GM19025 (cell line): Measurements from ENCODE around the gene C20orf204.
A peak's percentile ranks its signal among the peaks of the same experiment; 100 is the strongest.

Experiments used
- ATAC-seq: cut with Tn5 transposase; IDR thresholded peaks from one replicate; pipeline ENCODE4 v1.9.1; 2021; ENCODE audit warnings: mild to moderate bottlenecking, low read depth, moderate library complexity; ENCODE audit not compliant: unreplicated experiment

C20orf204 gene

GRCh38 chr20:64069209-64069613 is 33.2 kb downstream of the C20orf204 start:
- no peak for ATAC-seq

- no peak for ATAC-seq
These were observed 33.7 kb downstream of the C20orf204 start for GRCh38 chr20:64069614-64070243.

- ATAC-seq: no peak
These were observed 34.4 kb downstream of the C20orf204 start for GRCh38 chr20:64070244-64070993.

GRCh38 chr20:64071341-64072332 is 35.7 kb downstream of the C20orf204 start:
- ATAC-seq: no peak

GRCh38 chr20:64072498-64073063 is 36.6 kb downstream of the C20orf204 start:
- ATAC-seq: no peak

GRCh38 chr20:64073476-64074183 is 37.6 kb downstream of the C20orf204 start:
- ATAC-seq: no peak

- ATAC-seq: no peak
These were observed 38.3 kb downstream of the C20orf204 start for GRCh38 chr20:64074184-64074789.

GRCh38 chr20:64074963-64075362 is 39.0 kb downstream of the C20orf204 start:
- ATAC-seq: no peak

- no peak for ATAC-seq
These were observed 39.6 kb downstream of the C20orf204 start for GRCh38 chr20:64075556-64075955.

GRCh38 chr20:64076061-64076997 is 40.3 kb downstream of the C20orf204 start:
- ATAC-seq: no peak

- no peak for ATAC-seq
These were observed 41.1 kb downstream of the C20orf204 start for GRCh38 chr20:64077094-64077493.

GRCh38 chr20:64077541-64077875 is 41.5 kb downstream of the C20orf204 start:
- ATAC-seq: no peak

GRCh38 chr20:64077876-64078551 is 42.0 kb downstream of the C20orf204 start:
- ATAC-seq: no peak

GRCh38 chr20:64078934-64079272 is 42.9 kb downstream of the C20orf204 start:
- no peak for ATAC-seq

GRCh38 chr20:64079273-64080012 is 43.5 kb downstream of the C20orf204 start, which contains the start of gene RGS19:
TSS of gene RGS19 (minus strand) at chr20:64079518. CDS start at chr20:64076886, 2,632 bp downstream.
- ATAC-seq: peak; percentile 49

GRCh38 chr20:64080013-64080812 is 44.2 kb downstream of the C20orf204 start, which contains the start of gene OPRL1:
TSS of gene OPRL1 (plus strand) at chr20:64080082. CDS start at chr20:64092721, 12,639 bp downstream.
- no peak for ATAC-seq
